Measurements from ENCODE around the gene PNMA8A.

PNMA8A gene

DNA sequence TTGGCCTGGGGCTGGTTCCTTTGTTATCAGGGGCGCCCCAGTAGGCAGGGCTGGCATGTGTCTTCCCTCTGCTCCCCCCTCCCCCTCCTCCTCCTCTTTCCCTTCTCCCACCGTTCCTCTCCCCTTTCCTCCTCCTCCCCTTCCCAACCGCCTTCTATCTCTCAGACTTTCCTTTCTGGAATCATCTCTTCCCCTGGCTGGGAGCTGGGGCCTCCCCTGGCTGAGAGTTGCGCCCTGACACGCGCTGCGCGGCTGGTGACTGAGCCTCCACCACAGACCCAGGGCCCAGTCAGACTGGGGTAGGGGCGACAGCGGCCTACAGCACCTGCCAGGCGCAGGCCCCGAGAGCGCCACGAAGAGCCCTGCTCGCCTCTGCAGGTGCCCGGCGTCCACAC is 21.5 kb upstream of the PNMA8A start:
- DNase-seq (ENCODE audit: low spot score): no peak

DNA sequence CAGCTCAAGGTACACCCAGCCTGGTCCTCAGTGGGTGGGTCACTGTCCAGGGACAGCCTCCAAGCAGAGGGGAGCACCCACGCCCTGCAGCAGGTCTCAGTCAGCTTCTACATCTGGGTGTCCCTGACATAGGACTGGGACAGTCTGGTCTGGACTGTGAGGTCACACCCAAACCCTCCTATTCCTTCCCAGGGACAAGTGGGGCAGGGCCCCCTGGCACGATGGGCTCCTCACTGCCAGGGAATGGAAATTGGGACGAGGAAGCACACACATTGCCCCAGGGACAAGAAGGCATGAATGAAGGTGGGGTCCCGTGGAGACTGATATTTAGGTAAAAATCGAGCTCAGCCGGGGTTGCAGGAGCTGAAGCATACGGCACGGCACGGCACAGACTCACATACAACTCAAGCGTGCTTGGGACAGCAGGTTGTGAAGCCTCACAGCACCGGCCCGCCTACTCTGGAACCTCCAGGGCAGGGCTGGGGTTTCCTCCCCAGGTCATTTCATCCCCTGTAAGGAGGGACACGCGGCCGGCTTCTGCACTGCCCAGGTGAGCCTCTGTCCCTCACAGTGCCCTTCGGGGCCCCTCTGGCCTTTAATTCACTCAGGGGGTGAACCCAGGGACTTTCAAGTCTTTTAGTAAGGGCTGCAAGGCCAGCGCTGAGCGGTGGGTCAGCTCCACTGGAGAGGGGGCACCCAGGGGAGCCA is 20.8 kb upstream of the PNMA8A start:
- no peak for DNase-seq (ENCODE audit: low spot score)

- no peak for DNase-seq (ENCODE audit: low spot score)
Observed at GRCh38 chr19:46490774-46491173, 19.4 kb upstream of the PNMA8A start.

DNA sequence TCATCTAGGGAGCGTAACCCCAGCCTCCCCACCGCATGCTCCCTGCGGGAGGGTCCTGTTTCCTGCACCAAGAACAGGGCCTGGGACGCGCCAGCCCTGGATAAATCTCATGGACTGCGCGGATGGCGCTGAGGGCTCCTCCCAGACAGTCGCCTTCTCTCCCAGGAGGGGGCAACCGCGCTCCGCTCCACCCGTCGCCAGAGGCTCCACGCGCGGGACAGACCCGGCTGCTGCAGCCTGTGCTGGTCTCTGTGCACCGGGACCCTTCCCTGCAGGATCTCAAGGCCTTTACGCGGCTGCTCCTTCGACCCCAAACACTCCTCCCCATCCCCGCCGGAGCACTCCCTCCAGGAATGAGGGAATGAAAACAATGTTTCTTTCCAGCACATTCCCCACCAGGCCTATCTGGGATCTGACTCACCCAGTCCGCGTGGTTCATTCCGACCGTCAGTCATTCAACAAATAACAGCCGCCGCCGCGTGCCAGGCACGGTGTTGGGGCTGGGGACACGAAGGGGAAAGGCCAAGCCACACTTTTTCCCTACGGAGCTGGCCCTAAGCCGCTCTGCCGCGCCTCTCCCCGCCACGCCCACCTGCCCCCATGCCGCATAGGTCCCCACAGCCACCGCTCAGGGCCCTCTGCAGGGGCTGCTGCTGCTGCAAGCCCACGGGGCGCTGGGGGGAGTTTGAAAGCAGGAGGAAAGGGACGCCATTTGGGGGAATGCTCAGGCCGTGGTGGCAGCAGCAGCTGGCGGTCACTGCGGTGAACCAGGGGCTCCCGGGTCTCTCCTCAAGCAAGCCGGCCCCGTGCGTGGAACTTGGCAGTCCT is 18.3 kb upstream of the PNMA8A start:
- peak; percentile 67 for DNase-seq (ENCODE audit: low spot score)

DNA sequence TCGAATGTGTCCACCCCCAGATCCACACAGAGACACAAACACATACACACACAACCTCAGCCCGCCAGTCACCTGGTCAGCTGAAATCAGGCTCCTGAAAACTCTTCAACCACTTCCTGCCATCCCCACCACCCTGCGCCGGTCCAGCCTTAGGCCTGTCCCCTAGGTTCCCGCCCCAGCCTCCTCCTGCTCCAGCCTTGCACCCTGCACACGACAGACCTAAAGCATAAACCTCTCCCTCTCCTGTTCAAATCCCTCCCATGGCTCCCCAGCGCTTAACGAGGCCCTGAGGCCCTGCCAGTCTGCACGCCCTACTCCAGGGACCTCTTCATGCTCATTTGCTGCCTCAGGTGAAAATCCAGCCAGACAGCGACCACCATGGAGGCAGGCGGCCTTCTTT is 17.2 kb upstream of the PNMA8A start:
- no peak for DNase-seq (ENCODE audit: low spot score)

DNA sequence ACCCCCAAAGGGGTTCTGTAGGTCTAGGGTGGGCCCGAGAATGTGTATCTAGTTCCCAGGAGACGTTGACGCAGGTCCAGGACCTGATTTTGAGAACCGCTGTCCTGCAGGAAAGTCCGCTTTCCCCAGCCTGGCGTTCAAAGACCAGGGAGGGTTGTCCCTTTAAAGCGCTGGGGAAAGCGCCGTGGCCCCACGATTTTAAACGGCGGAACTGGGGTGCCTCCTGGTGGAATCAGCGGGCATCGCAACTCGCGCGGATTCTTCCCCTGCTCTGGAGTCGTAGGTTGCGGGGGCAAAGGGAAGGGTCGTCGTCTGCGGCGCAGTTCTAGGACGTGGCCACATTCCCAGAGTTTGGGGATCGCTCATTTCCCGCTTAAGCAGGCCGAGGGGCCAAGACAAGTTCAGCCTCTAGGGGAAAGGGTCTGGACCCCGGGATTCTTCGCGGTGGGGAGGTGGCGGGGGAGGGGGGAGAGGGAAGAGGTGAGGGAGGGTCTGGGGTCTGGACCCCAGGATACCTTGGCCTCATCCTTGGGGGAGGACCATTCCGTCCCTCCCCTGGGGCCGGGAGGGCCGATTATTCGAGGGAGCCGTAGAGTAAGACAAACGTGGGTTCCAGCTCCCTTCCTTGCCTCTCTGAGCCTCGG is 16.6 kb upstream of the PNMA8A start:
- peak; percentile 88 for DNase-seq (ENCODE audit: low spot score)

DNA sequence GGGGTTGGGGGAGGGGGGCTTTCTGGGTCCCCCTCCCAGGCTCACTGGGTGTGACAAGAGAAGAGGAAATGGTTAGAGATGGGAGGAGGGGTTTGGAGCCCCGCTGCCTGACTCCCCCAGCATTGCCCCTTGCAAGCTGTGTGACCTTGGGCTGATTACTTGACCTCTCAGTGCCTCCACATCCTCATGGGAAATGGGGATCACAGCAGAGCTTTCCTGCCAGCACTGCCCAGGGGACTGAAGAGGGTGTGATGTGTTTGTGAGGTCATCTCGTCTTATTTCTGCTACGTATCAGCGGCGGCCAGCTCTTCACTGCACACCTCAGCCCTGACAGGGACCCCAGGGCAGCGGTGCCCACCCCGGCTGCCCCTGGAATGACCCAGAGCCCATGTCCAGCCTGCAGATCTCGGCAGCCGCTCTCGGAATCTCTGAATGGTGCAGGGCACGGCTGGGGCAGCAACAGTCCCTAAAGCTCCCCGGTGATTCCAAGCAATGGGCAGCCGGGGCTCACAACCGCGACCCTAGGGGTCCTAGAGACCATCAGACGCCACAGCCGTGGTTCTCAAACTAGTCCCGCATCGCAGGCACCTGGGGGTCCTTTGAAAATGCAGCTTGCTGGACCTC is 15.9 kb upstream of the PNMA8A start:
- DNase-seq (ENCODE audit: low spot score): no peak

- no peak for DNase-seq (ENCODE audit: low spot score)
Observed at GRCh38 chr19:46486358-46486757, 15.0 kb upstream of the PNMA8A start.

GRCh38 chr19:46484656-46485055 is 13.3 kb upstream of the PNMA8A start:
- no peak for DNase-seq (ENCODE audit: low spot score)

GRCh38 chr19:46482631-46483030 is 11.3 kb upstream of the PNMA8A start:
- no peak for DNase-seq (ENCODE audit: low spot score)

- DNase-seq (ENCODE audit: low spot score): no peak
Observed at GRCh38 chr19:46481947-46482346, 10.6 kb upstream of the PNMA8A start.

DNA sequence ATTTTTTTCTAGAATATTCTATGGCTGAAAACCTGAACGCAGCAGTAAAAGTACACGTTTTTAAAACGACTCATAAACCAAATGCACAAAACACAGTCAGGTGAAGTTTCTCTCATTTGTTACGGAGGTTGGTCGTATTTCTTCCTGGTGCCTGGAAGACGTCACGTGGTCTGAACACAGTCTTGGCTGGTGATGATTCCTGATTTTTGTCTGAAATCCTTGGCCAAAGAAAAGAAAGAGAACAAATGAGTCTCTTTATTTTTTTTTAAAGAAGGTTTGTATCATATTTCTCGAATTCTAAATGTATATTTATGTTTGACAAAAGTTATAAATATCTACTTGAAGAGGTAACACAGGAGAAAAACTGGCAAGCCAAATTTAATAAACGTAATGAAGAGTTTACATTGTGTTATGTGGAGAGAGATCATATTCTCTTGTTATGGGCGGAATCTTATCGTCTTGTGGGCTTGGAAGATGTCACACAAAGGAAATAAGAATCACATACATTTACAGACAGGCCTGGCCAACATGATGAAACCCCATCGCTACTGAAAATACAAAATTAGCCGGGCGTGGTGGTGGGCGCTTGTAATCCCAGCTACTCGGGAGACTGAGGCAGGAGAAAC is 10.0 kb upstream of the PNMA8A start:
- DNase-seq (ENCODE audit: low spot score): no peak

DNA sequence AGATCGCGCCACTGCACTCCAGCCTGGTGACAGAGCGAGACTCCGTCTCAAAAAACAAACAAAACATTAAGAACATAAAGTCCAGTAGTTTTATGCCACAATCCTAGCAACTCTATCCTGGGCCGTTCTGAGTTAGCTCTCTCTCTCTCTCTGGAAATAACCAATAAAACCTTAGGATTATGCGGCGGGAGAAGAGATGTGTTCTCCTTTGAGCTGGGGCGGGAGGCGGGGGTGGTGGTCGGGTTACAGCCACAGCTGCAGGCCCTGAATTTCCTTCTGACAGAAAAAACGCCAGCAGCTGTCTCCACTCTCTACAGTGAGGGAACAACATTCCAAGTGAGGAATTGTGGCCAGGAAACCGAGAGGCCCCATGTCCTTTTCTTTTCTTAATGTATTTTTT is 9.1 kb upstream of the PNMA8A start:
- DNase-seq (ENCODE audit: low spot score): no peak

DNA sequence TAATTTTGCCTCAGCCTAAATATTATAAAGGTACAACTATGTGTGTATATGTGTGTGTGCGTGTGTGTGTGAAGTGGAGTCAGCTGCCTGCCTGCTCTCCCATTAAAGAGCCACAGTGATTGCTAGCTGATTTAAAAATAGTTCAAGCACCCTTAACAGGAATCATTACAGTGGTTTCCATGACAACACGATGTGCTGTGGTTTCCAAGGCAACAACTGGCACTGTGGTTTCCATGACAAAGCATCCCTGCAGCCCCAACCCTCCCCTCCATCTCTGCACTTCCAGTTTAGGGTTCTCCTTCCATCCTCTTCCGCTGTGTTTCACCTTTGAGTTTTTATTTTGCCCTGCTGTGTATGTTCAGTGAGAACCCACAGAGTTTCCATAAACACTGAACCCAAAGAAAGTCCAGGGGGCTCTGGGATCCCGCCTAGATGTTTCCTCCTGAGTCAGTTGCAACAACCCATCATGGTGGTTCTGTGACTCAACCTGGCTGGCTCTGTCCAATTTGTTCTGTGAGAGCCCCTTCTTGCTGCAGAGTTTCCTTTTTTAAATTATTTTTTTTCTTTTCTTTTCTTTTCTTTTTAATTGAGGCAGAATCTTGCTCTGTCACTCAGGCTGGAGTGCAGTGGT is 7.1 kb upstream of the PNMA8A start:
- DNase-seq (ENCODE audit: low spot score): no peak

DNA sequence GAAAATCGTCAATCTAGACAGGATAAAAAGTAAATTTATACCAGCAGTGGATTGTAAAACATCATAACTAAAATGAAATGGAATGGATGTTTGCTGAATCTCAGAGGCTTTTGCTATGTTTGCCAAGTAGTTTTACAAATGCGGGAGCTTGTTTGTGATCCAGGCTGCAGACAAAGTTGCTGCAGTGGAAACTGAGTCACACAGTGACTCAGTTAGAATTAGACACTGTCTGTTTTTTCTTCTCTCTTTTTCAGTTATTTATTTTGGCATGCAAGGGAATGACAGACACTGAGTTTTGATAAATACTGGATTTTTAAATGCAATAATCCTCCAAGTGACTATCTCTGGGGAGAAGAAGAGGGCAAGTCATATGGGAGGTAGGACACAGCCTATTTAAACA is 4.6 kb upstream of the PNMA8A start:
- no peak for DNase-seq (ENCODE audit: low spot score)

- DNase-seq (ENCODE audit: low spot score): no peak
Observed at GRCh38 chr19:46474211-46474610, 2.8 kb upstream of the PNMA8A start.

DNA sequence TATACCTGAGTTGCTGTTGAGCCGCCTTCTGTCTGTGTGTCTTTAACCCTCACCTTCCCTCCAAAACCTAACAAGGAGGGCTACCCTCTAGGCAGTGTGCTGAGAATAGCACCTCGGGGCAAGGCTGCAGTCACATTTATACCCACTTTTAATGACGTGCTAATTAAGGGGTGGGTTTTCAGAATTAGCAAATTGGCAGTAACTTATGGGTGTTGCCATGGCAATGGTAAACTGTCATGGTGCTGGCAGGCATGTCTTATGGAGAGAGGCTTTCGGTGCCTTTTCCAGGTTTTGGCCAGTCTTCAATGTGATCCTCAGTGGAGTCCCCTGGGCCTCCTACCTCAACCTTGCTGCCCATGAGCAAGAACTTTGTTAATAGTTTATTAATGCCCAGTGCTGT is 1.2 kb upstream of the PNMA8A start:
- no peak for DNase-seq (ENCODE audit: low spot score)

DNA sequence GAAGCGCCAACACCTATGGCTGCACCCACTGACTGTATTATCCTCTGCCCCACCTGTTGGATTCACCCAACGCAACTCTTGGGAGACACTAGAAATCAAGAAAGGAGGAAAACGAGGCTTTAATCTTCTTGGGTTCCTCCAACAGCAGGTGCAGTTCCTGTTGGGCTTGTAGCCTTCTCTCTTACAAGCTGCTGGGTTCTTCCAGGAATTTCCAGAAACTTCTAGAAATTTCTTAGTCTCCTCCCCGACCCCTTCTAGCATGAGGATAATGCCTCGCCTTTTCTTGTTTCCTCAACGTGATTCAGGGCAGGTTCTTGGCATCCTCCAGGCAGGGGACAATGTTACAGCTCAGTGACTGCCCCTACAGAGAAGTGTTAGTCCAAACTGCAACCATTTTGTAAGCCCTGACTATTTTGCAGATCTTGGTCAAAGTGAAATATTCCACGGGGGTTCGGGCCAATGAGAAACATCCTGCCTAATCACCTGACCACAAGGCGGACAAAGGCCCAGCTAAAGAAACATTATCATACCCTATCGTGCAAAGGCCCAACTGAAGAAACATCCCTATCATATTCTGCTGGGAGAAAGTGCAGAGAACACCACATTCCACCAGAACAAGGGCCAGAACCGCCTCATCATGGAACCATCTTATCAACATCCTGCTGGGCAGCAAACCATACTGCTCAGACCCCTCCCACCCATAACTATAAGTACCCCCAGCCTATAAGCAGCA is 614 bp upstream of the PNMA8A start:
- no peak for DNase-seq (ENCODE audit: low spot score)

DNA sequence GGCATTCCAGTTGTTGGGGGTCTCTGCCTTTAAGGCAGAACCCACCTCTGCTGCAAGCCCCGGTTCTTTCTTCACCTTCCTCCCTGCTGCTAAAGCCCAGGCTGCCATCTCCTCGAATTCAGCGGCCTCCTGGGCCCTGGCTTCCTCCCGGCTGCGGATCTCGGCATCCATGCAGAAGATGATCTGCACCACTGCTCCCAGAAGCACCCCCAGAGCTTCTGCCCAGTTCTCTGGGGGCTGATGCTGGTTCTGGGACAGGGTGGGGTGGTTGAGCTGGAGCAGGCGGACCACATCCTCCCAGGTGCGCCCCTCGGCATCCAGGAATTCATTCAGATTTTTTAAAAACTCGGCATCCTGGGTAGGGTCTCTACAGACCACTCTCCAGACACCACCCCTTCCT is 987 bp downstream of the PNMA8A start:
- no peak for DNase-seq (ENCODE audit: low spot score)

- no peak for DNase-seq (ENCODE audit: low spot score)
Observed at GRCh38 chr19:46469541-46470185, 1.7 kb downstream of the PNMA8A start.
